Measurements from ENCODE around the gene CFAP47.

GRCh38 chrX:36199928-36200327 is 280.4 kb downstream of the CFAP47 start:
- TF ChIP-seq, protein P1, sequence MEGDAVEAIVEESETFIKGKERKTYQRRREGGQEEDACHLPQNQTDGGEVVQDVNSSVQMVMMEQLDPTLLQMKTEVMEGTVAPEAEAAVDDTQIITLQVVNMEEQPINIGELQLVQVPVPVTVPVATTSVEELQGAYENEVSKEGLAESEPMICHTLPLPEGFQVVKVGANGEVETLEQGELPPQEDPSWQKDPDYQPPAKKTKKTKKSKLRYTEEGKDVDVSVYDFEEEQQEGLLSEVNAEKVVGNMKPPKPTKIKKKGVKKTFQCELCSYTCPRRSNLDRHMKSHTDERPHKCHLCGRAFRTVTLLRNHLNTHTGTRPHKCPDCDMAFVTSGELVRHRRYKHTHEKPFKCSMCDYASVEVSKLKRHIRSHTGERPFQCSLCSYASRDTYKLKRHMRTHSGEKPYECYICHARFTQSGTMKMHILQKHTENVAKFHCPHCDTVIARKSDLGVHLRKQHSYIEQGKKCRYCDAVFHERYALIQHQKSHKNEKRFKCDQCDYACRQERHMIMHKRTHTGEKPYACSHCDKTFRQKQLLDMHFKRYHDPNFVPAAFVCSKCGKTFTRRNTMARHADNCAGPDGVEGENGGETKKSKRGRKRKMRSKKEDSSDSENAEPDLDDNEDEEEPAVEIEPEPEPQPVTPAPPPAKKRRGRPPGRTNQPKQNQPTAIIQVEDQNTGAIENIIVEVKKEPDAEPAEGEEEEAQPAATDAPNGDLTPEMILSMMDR (IDR thresholded peaks at IDR 0.05) = no peak
- TF ChIP-seq POLR2A (IDR thresholded peaks at IDR 0.05) (no peak), POLR2AphosphoS5 (IDR thresholded peaks at IDR 0.05) (no peak), EP300 (IDR thresholded peaks at IDR 0.05) (no peak)

Data from suprapubic skin (tissue), 4 donors.